HCT116 (cell line): ENCODE results near the gene SP100. TPM values are rescaled to one million over a fixed set of nuclear protein-coding genes. Genes with fewer than 3 reads are reported as not detected.
A peak's percentile ranks its signal among the peaks of the same experiment; 100 is the strongest.

Source experiments
- ATAC-seq: fragments of 200-7000 bp; cut with Tn5 transposase; 2 replicates; pipeline ENCODE4 v1.9.1; 2020; ENCODE audit warnings: mild to moderate bottlenecking, moderate library complexity
- BruUV-seq: library from RNA; stranded (reverse); fragments of 400-500 nt; replicated peaks from 2 replicates; lab custom pipeline; 2021; lab: Mats Ljungman, UMichigan
- CTCF ChIA-PET: fragments of 300-600 bp; sonication (Branson Sonifier 250); formaldehyde crosslinking; loops from one replicate; lab custom pipeline; 2021; ENCODE audit warnings: antibody characterized with exemption; lab: Charles Lee
- POLR2A ChIA-PET: fragments of 300-600, 350-600 bp; sonication (Branson Sonifier 250); formaldehyde crosslinking; loops from one replicate; lab custom pipeline; 2021; ENCODE audit warnings: antibody characterized with exemption; lab: Charles Lee
- RAD21 ChIA-PET, 2 experiments: fragments of 300-600 bp; sonication (Branson Sonifier 250); formaldehyde crosslinking; loops; one replicate each; lab custom pipeline; 2023; ENCODE audit warnings: low total read pairs in 2 of 2; ENCODE audit not compliant: uncharacterized antibody in 2 of 2, unreplicated experiment in 2 of 2, low non-redundant PET in 1 of 2; lab: Charles Lee
- DNase-seq: peaks from one replicate; pipeline ENCODE4 v3.0.0-alpha.2; 2010; ENCODE audit warnings: low read depth, low spot score
- H2AFZ ChIP-seq: fragments of 200-600 bp; shearing (Covaris generic), sonication (generic); 2 replicates; pipeline ENCODE4 v1.6.1; 2017; ENCODE audit warnings: low read depth, mixed run types, mixed read lengths, antibody characterized with exemption, low read length; ENCODE audit not compliant: poor library complexity, severe bottlenecking
- H3K27ac ChIP-seq: 2 replicates; pipeline ENCODE4 v1.5.1; 2012; ENCODE audit warnings: low read depth, low read length
- H3K27me3 ChIP-seq: fragments of 200-600 bp; sonication (generic); 2 replicates; pipeline ENCODE4 v1.6.1; 2016; ENCODE audit warnings: mixed run types, low read length, mixed read lengths; ENCODE audit not compliant: insufficient read depth
- H3K36me3 ChIP-seq, 2 experiments: fragments of 200-500 bp in 1 of 2; fragments of 200-600 bp in 1 of 2; sonication (Bioruptor generic) in 1 of 2; sonication (generic) in 1 of 2; 2 replicates each; pipeline versions ENCODE4 v1.5.1 to v1.6.1; 2014 to 2016; ENCODE audit warnings: low read length in 2 of 2, inconsistent platforms in 1 of 2, mixed read lengths in 1 of 2, mixed run types in 1 of 2; ENCODE audit not compliant: insufficient read depth in 2 of 2, control insufficient read depth in 1 of 2
- H3K4me1 ChIP-seq, 2 experiments: fragments of 200-600 bp in 1 of 2; sonication (generic) in 1 of 2; 2 replicates each; pipeline versions ENCODE4 v1.5.1 to v1.6.1; 2012 to 2017; ENCODE audit warnings: low read length in 2 of 2, inconsistent platforms in 1 of 2, mild to moderate bottlenecking in 1 of 2, mixed read lengths in 1 of 2, mixed run types in 1 of 2, moderate library complexity in 1 of 2; ENCODE audit not compliant: insufficient read depth in 2 of 2, control insufficient read depth in 1 of 2
- H3K4me2 ChIP-seq: fragments of 200-600 bp; sonication (generic); 2 replicates; pipeline ENCODE4 v1.6.1; 2017; ENCODE audit warnings: mixed run types, low read length, mixed read lengths
- H3K4me3 ChIP-seq, 2 experiments: fragments of 200-600 bp in 1 of 2; sonication (generic) in 1 of 2; replicated peaks in 1 of 2; 2 replicates each; pipeline ENCODE4 v1.5.1; 2011 to 2016; ENCODE audit warnings: low read length in 2 of 2, control low read depth in 1 of 2, low read depth in 1 of 2, mild to moderate bottlenecking in 1 of 2, mixed read lengths in 1 of 2, mixed run types in 1 of 2
- H3K79me2 ChIP-seq: fragments of 200-600 bp; sonication (generic); 2 replicates; pipeline ENCODE4 v1.6.1; 2017; ENCODE audit warnings: mild to moderate bottlenecking, mixed run types, low read length, moderate library complexity, mixed read lengths; ENCODE audit not compliant: insufficient read depth
- H3K9ac ChIP-seq: fragments of 200-600 bp; sonication (generic); 2 replicates; pipeline ENCODE4 v1.6.1; 2016; ENCODE audit warnings: low read length, mixed read lengths
- H3K9me2 ChIP-seq: fragments of 200-600 bp; sonication (generic), shearing (Covaris generic); 2 replicates; pipeline ENCODE4 v1.6.1; 2017; ENCODE audit warnings: mixed run types, mild to moderate bottlenecking, moderate library complexity; ENCODE audit not compliant: insufficient read depth
- H3K9me3 ChIP-seq, 2 experiments: fragments of 200-500 bp in 1 of 2; fragments of 200-600 bp in 1 of 2; sonication (Bioruptor generic) in 1 of 2; sonication (generic) in 1 of 2; 2 replicates each; pipeline ENCODE4 v1.6.1; 2014 to 2017; ENCODE audit warnings: low read length in 2 of 2, mixed read lengths in 2 of 2, inconsistent platforms in 1 of 2, low read depth in 1 of 2, mild to moderate bottlenecking in 1 of 2, mixed run types in 1 of 2, moderate library complexity in 1 of 2; ENCODE audit not compliant: control insufficient read depth in 1 of 2, insufficient read depth in 1 of 2
- H4K20me1 ChIP-seq: fragments of 200-600 bp; sonication (generic), shearing (Covaris generic); 2 replicates; pipeline ENCODE4 v1.6.1; 2017; ENCODE audit warnings: mixed run types, mild to moderate bottlenecking, moderate library complexity; ENCODE audit not compliant: insufficient read depth
- CEBPB ChIP-seq: IDR thresholded peaks from 2 replicates; pipeline ENCODE4 v1.6.1; 2012; ENCODE audit warnings: low read depth
- EGR1 ChIP-seq: IDR thresholded peaks from 2 replicates; pipeline ENCODE4 v1.6.1; 2012; ENCODE audit warnings: low read depth
- ELF1 ChIP-seq: IDR thresholded peaks from 2 replicates; pipeline ENCODE4 v1.6.1; 2012; ENCODE audit warnings: low read depth, borderline replicate concordance
- EZH2 ChIP-seq: fragments of 200-600 bp; sonication (generic); IDR thresholded peaks from 2 replicates; pipeline ENCODE4 v1.6.1; 2017; ENCODE audit warnings: antibody characterized with exemption, mixed run types
- FOSL1 ChIP-seq: IDR thresholded peaks from 2 replicates; pipeline ENCODE4 v1.6.1; 2012; ENCODE audit warnings: low read depth
- JUND ChIP-seq: IDR thresholded peaks from 2 replicates; pipeline ENCODE4 v1.6.1; 2012
- POLR2A ChIP-seq: IDR thresholded peaks from 2 replicates; pipeline ENCODE4 v1.7.0; 2011; ENCODE audit warnings: borderline replicate concordance; ENCODE audit not compliant: insufficient read depth, insufficient read length; ENCODE audit errors: extremely low read depth
- POLR2AphosphoS5 ChIP-seq: IDR thresholded peaks from 2 replicates; pipeline ENCODE4 v1.6.1; 2011; ENCODE audit warnings: mild to moderate bottlenecking, low read depth, low read length, moderate library complexity
- RAD21 ChIP-seq: IDR thresholded peaks from 2 replicates; pipeline ENCODE4 v1.6.1; 2012; ENCODE audit warnings: low read depth, mild to moderate bottlenecking
- SIN3A ChIP-seq: IDR thresholded peaks from 2 replicates; pipeline ENCODE4 v1.6.1; 2012; ENCODE audit warnings: low read depth
- SP1 ChIP-seq: IDR thresholded peaks from 2 replicates; pipeline ENCODE4 v1.6.1; 2012; ENCODE audit warnings: low read depth
- SRF ChIP-seq: IDR thresholded peaks from 2 replicates; pipeline ENCODE4 v1.6.1; 2012; ENCODE audit warnings: low read depth
- TCF7L2 ChIP-seq: IDR thresholded peaks from 2 replicates; pipeline ENCODE4 v1.7.0; 2011; ENCODE audit warnings: borderline replicate concordance, inconsistent platforms; ENCODE audit not compliant: insufficient read depth, insufficient read length; ENCODE audit errors: extremely low read depth
- YY1 ChIP-seq: IDR thresholded peaks from 2 replicates; pipeline ENCODE4 v1.6.1; 2011; ENCODE audit warnings: low read length, low read depth, moderate library complexity, mild to moderate bottlenecking; ENCODE audit not compliant: insufficient replicate concordance; ENCODE audit errors: extremely low read depth
- ZFX ChIP-seq: fragments of 450-650 bp; IDR thresholded peaks from 2 replicates; pipeline ENCODE4 v1.6.1; 2017
- intact Hi-C: fragments of 100-400 bp; cut with micrococcal nuclease; formaldehyde crosslinking; loops from 2 replicates; pipeline ENCODE4 v1.10.0; 2022
- total RNA-seq: library from RNA; stranded (reverse); gene quantifications from one replicate; pipeline ENCODE4 v1.2.1, GENCODE V29; 2021; ENCODE audit not compliant: unreplicated experiment
- TF ChIP-seq, protein P1 (sequence below): IDR thresholded peaks from 2 replicates; pipeline ENCODE4 v1.6.1; 2012
- TF ChIP-seq, protein P2 (sequence below), 3 experiments: fragments of 200-600 bp in 1 of 3; sonication (generic) in 1 of 3; IDR thresholded peaks in 2 of 3; conservative IDR thresholded peaks in 1 of 3; 2 replicates each; pipeline ENCODE4 v1.5.1; 2012 to 2017; ENCODE audit warnings: low read depth in 2 of 3, low read length in 2 of 3, antibody characterized with exemption in 1 of 3, borderline replicate concordance in 1 of 3, control low read depth in 1 of 3, mild to moderate bottlenecking in 1 of 3, mixed read lengths in 1 of 3, mixed run types in 1 of 3, moderate library complexity in 1 of 3; ENCODE audit not compliant: insufficient read depth in 1 of 3

SP100 gene
- total RNA-seq, 1 experiment from 2014 or later = 48.1 TPM

DNA sequence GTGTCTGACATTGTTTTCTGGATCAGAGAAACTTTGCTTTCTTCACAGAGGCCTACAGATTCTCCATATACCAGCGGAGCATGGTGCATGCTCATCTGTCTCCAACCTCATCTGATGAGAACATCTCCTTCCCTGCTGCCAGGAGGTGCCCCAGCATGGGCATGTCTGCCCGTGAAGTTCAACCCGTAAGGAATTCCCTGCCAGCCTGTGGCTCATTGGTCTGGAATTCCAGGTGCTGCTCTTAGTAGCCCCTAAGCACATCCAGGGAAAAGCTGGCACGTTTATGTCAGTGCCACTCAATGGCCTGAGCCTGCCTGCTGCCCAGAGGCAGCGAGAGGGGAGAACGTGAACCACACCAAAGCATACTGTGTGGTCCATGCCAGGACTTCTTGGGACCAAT lies 1.7 kb upstream of the SP100 start:
- no peaks in the 10 kb centered on the region for H3K36me3 ChIP-seq
- ChIA-PET POLR2A (interaction anchor here (1.5 kb wide), 1 partner anchor 87 kb away, joined by 5 read pairs; the partner anchor contains the start of gene SP140L), CTCF (no interaction called here), RAD21 (no interaction called here)
- no peak overlapping the region for H3K4me3 ChIP-seq
- ATAC-seq (no peak), DNase-seq (no peak)
- H4K20me1 ChIP-seq = no peaks in the 10 kb centered on the region
- intact Hi-C loops = loop anchor here (10.0 kb wide), 1 partner anchor 380 kb away; no protein-coding TSS in a partner anchor
- no TSS peak for BruUV-seq
- H3K27ac ChIP-seq = no peak overlapping the region
- H3K27me3 ChIP-seq = no peaks in the 10 kb centered on the region
- no peak overlapping the region for H2AFZ ChIP-seq
- no peak for TF ChIP-seq SRF
- no peak for TF ChIP-seq SP1
- no peak for TF ChIP-seq ELF1
- no peak for TF ChIP-seq EZH2
- no peak for TF ChIP-seq YY1
- no peak for TF ChIP-seq RAD21
- no peak for TF ChIP-seq TCF7L2
- TF ChIP-seq ZFX = no peak
- TF ChIP-seq CEBPB = no peak
- no peaks in the 10 kb centered on the region for H3K9me2 ChIP-seq
- H3K9me3 ChIP-seq = no peaks in the 10 kb centered on the region
- H3K4me1 ChIP-seq = peaks cover 12 to 46% of the 10 kb centered on the region in 2 experiments
- H3K79me2 ChIP-seq = peaks cover 17% of the 10 kb centered on the region
- no peak overlapping the region for H3K9ac ChIP-seq
- no peak overlapping the region for H3K4me2 ChIP-seq

DNA sequence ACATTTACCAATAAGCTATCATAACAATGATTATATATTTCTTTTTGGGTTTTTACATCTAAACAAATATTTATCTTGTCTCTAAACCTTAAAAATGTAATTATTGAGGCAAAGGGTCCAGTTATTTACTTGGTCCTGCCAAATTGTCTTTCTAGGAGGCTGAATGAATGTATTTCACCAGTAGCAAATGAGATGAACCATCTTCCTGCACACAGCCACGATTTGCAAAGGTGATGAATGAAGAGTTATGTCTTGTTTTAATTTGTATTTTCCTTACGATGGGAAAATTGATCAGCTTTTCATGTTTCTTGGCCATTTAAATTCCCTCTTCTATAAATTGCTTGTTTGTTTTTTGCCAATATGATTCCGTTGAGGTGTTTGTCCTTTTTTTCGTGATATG lies 1.4 kb downstream of the SP100 start:
- H3K9me2 ChIP-seq = no peaks in the 10 kb centered on the region
- DNase-seq (no peak), ATAC-seq (no peak)
- H3K9me3 ChIP-seq = no peaks in the 10 kb centered on the region
- no TSS peak for BruUV-seq
- H2AFZ ChIP-seq = no peak overlapping the region
- intact Hi-C loops = loop anchor here (10.0 kb wide), 1 partner anchor 377 kb away; no protein-coding TSS in a partner anchor
- POLR2A ChIA-PET = no interaction called here
- CTCF ChIA-PET = no interaction called here
- H3K27me3 ChIP-seq = no peaks in the 10 kb centered on the region
- no peaks in the 10 kb centered on the region for H4K20me1 ChIP-seq
- RAD21 ChIA-PET = no interaction called here
- no peak overlapping the region for H3K4me3 ChIP-seq
- peaks cover 8 to 30% of the 10 kb centered on the region in 2 experiments; a peak in 3 of 4 replicates for H3K4me1 ChIP-seq
- no peaks in the 10 kb centered on the region for H3K36me3 ChIP-seq
- H3K9ac ChIP-seq = no peak overlapping the region
- peaks cover 21% of the 10 kb centered on the region for H3K79me2 ChIP-seq
- no peak overlapping the region for H3K27ac ChIP-seq
- H3K4me2 ChIP-seq = peak overlapping the region; percentile 95
- TF ChIP-seq, protein P1, sequence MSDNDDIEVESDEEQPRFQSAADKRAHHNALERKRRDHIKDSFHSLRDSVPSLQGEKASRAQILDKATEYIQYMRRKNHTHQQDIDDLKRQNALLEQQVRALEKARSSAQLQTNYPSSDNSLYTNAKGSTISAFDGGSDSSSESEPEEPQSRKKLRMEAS = no peak
- TF ChIP-seq FOSL1 (no peak), POLR2A (no peak), POLR2AphosphoS5 (no peak), EGR1 (no peak), EZH2 (no peak), JUND (no peak), TCF7L2 (no peak), YY1 (no peak), SIN3A (no peak)
- TF ChIP-seq, protein P2, sequence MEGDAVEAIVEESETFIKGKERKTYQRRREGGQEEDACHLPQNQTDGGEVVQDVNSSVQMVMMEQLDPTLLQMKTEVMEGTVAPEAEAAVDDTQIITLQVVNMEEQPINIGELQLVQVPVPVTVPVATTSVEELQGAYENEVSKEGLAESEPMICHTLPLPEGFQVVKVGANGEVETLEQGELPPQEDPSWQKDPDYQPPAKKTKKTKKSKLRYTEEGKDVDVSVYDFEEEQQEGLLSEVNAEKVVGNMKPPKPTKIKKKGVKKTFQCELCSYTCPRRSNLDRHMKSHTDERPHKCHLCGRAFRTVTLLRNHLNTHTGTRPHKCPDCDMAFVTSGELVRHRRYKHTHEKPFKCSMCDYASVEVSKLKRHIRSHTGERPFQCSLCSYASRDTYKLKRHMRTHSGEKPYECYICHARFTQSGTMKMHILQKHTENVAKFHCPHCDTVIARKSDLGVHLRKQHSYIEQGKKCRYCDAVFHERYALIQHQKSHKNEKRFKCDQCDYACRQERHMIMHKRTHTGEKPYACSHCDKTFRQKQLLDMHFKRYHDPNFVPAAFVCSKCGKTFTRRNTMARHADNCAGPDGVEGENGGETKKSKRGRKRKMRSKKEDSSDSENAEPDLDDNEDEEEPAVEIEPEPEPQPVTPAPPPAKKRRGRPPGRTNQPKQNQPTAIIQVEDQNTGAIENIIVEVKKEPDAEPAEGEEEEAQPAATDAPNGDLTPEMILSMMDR (IDR thresholded peaks at IDR 0.05 in 2 of 3, conservative IDR thresholded peaks at IDR 0.05 in 1 of 3; ENCODE audit: borderline replicate concordance in 1 of 3, insufficient read depth in 1 of 3, low read depth in 2 of 3, low read length in 2 of 3) = no peak
